K562 (cell line): ENCODE measurements around the gene MEF2D. TPM values are rescaled to one million over a fixed set of nuclear protein-coding genes. Genes with fewer than 3 reads are reported as not detected.

Experiments used
- CREM ChIP-seq: IDR thresholded peaks from 2 replicates; pipeline ENCODE4 v1.6.1; 2014; ENCODE audit warnings: antibody characterized with exemption, low read depth
- CTCF ChIP-seq, 3 experiments: IDR thresholded peaks in 2 of 3; conservative IDR thresholded peaks in 1 of 3; 2 replicates each; pipeline ENCODE4 v1.5.1; 2011 to 2012; ENCODE audit warnings: low read length in 3 of 3, mild to moderate bottlenecking in 3 of 3, control low read depth in 2 of 3, improper control_type of control experiment in 1 of 3, inconsistent platforms in 1 of 3, low read depth in 1 of 3, mixed read lengths in 1 of 3, moderate library complexity in 1 of 3; ENCODE audit not compliant: insufficient read depth in 2 of 3
- ELF1 ChIP-seq: fragments of 200-800 bp; sonication (Bioruptor generic); IDR thresholded peaks from 2 replicates; pipeline ENCODE4 v1.6.1; 2016; ENCODE audit warnings: missing genetic modification characterization, missing compliant biosample characterization
- FOXP1 ChIP-seq: sonication (generic); formaldehyde crosslinking; IDR thresholded peaks from 2 replicates; pipeline ENCODE4 v1.8.0; 2022; ENCODE audit warnings: mild to moderate bottlenecking, missing genetic modification reagents
- KLF6 ChIP-seq: fragments of 250-450 bp; sonication (Bioruptor Pico); IDR thresholded peaks from 2 replicates; pipeline ENCODE4 v1.4.0; 2020; ENCODE audit warnings: mild to moderate bottlenecking, moderate library complexity, borderline replicate concordance
- MAZ ChIP-seq, 2 experiments: fragments of 450-650 bp in 1 of 2; sonication (generic) in 1 of 2; formaldehyde crosslinking; IDR thresholded peaks in 1 of 2; conservative IDR thresholded peaks in 1 of 2; 2 replicates each; pipeline versions ENCODE4 v1.4.0 to v1.5.0; 2020; ENCODE audit warnings: mild to moderate bottlenecking in 1 of 2, missing genetic modification reagents in 1 of 2
- REST ChIP-seq, 2 experiments: fragments of 450-650 bp; formaldehyde crosslinking in 1 of 2; IDR thresholded peaks; 2 replicates each; pipeline versions ENCODE4 v1.4.0 to v1.6.1; 2014 to 2020; ENCODE audit warnings: mild to moderate bottlenecking in 2 of 2, borderline replicate concordance in 1 of 2, low read depth in 1 of 2
- ZNF583 ChIP-seq: fragments of 250-450 bp; sonication (Bioruptor Pico); IDR thresholded peaks from 2 replicates; pipeline ENCODE4 v1.4.0; 2020
- ZNF609 ChIP-seq: sonication (generic); formaldehyde crosslinking; IDR thresholded peaks from 2 replicates; pipeline ENCODE4 v1.8.1; 2023; ENCODE audit warnings: missing genetic modification reagents, mild to moderate bottlenecking, borderline replicate concordance
- ZNF766 ChIP-seq: fragments of 200-800 bp; sonication (Bioruptor generic); conservative IDR thresholded peaks from 2 replicates; pipeline ENCODE4 v1.6.1; 2016; ENCODE audit warnings: missing genetic modification characterization, missing compliant biosample characterization
- polyA plus RNA-seq, 8 experiments: library from polyadenylated mRNA; depleted of rRNA in 4 of 8; stranded (reverse) in 5 of 8; unstranded in 3 of 8; fragments of >200 nt; fragmentation: Nextera tagmentation in 2 of 8; fragmentation: Illumina TruSeq in 1 of 8; extraction: Ambion mirVana in 2 of 8; extraction: Trizol in 1 of 8; gene quantifications; 2 replicates each; pipeline versions ENCODE4 v1.2.1 to v1.2.3, GENCODE V29; 2011 to 2014; ENCODE audit warnings: inconsistent platforms in 1 of 8, missing spikeins in 1 of 8
- total RNA-seq, 7 experiments: library from RNA; depleted of rRNA in 6 of 7; stranded (reverse); fragments of >200 nt in 6 of 7; fragmentation: Illumina TruSeq in 2 of 7; extraction: Trizol in 2 of 7; gene quantifications; 2 replicates each; pipeline versions ENCODE4 v1.2.1 to v1.2.3, GENCODE V29; 2011 to 2021; ENCODE audit warnings: low replicate concordance in 1 of 7

MEF2D gene
- total and polyA plus RNA-seq, 9 of the 15 experiments (the other 6 are each of a cell fraction or from before 2014, with no cell fraction given): 0.10 to 19.5 (median 2.6) TPM

- TF ChIP-seq CTCF (IDR thresholded peaks at IDR 0.05 in 2 of 3, conservative IDR thresholded peaks at IDR 0.05 in 1 of 3; ENCODE audit: insufficient read depth in 2 of 3, low read depth in 1 of 3, low read length in 3 of 3) (no peak), ZNF766 (peak; percentile 13; the same call in 1 of the 2 replicates), ELF1 (peak; percentile 70), CREM (peak; percentile 87; the same call in 1 of the 2 replicates), ZNF583 (CRISPR knock-in tag) (no peak), KLF6 (CRISPR knock-in tag) (no peak), REST (IDR thresholded peaks at IDR 0.05; ENCODE audit: borderline replicate concordance) (peak; percentile 78), REST (CRISPR knock-in tag; IDR thresholded peaks at IDR 0.05; ENCODE audit: low read depth) (no peak), FOXP1 (CRISPR knock-in tag) (peak; percentile 86; the same call in 1 of the 2 replicates), MAZ (CRISPR knock-in tag; conservative IDR thresholded peaks at IDR 0.05 in 1 of 2, IDR thresholded peaks at IDR 0.05 in 1 of 2) (peak; percentile 55 to 69; a peak in 2 of 4 replicates), ZNF609 (CRISPR knock-in tag) (peak; percentile 67; the same call in 1 of the 2 replicates)
These were observed 43.7 kb downstream of the MEF2D start (continued) for GRCh38 chr1:156456625-156457465.
